Neuronal stem cell (in vitro differentiated cells): ENCODE data around the gene TEAD3.

Experiments used
- DNase-seq: peaks from one replicate; pipeline ENCODE4 v3.0.0-alpha.2; 2013; ENCODE audit warnings: low spot score
- H2AFZ ChIP-seq: one replicate; pipeline ENCODE4 v1.6.1; 2013; ENCODE audit warnings: mild to moderate bottlenecking, low read length, inconsistent platforms
- H2AK5ac ChIP-seq: 2 replicates; pipeline ENCODE4 v1.6.1; 2013; ENCODE audit warnings: low read depth, mild to moderate bottlenecking, inconsistent platforms, low read length, moderate library complexity, mixed read lengths
- H2BK120ac ChIP-seq: 2 replicates; pipeline ENCODE4 v1.6.1; 2013; ENCODE audit warnings: low read depth, mild to moderate bottlenecking, inconsistent platforms, low read length, moderate library complexity, mixed read lengths
- H2BK12ac ChIP-seq: one replicate; pipeline ENCODE4 v1.6.1; 2013; ENCODE audit warnings: low read length, inconsistent platforms
- H2BK15ac ChIP-seq: 2 replicates; pipeline ENCODE4 v1.6.1; 2013; ENCODE audit warnings: mild to moderate bottlenecking, low read length, inconsistent platforms, mixed read lengths
- H2BK5ac ChIP-seq: one replicate; pipeline ENCODE4 v1.6.1; 2013; ENCODE audit warnings: inconsistent platforms, mild to moderate bottlenecking, low read length, moderate library complexity
- H3K14ac ChIP-seq: one replicate; pipeline ENCODE4 v1.6.1; 2013; ENCODE audit warnings: low read length, inconsistent platforms
- H3K18ac ChIP-seq: 2 replicates; pipeline ENCODE4 v1.6.1; 2013; ENCODE audit warnings: low read length, inconsistent platforms
- H3K23ac ChIP-seq: 2 replicates; pipeline ENCODE4 v1.6.1; 2013; ENCODE audit warnings: low read depth, mild to moderate bottlenecking, mixed read lengths, low read length, inconsistent platforms; ENCODE audit not compliant: poor library complexity
- H3K27ac ChIP-seq: replicated peaks from 3 replicates; pipeline ENCODE4 v1.5.1; 2013; ENCODE audit warnings: low read length, inconsistent platforms
- H3K27me3 ChIP-seq, 3 experiments: 2 replicates each; pipeline ENCODE4 v1.6.1; 2013; ENCODE audit warnings: low read length in 3 of 3, mild to moderate bottlenecking in 2 of 3, inconsistent platforms in 1 of 3, low read depth in 1 of 3, mixed read lengths in 1 of 3, moderate library complexity in 1 of 3; ENCODE audit not compliant: control insufficient read depth in 3 of 3, insufficient read depth in 3 of 3
- H3K36me3 ChIP-seq, 2 donors: replicated peaks in 1 of 2; 2 replicates each; pipeline ENCODE4 v1.6.1; 2013; ENCODE audit warnings: low read length in 2 of 2; ENCODE audit not compliant: control insufficient read depth in 2 of 2, insufficient read depth in 2 of 2
- H3K4ac ChIP-seq: 2 replicates; pipeline ENCODE4 v1.6.1; 2013; ENCODE audit warnings: inconsistent platforms, mild to moderate bottlenecking, low read length, moderate library complexity
- H3K4me1 ChIP-seq, 2 donors: 1 replicate in 1 of 2; 2 replicates in 1 of 2; pipeline ENCODE4 v1.6.1; 2013; ENCODE audit warnings: low read length in 2 of 2, low read depth in 1 of 2; ENCODE audit not compliant: control insufficient read depth in 2 of 2, insufficient read depth in 1 of 2
- H3K4me2 ChIP-seq: one replicate; pipeline ENCODE4 v1.6.1; 2013; ENCODE audit warnings: mild to moderate bottlenecking, low read length, inconsistent platforms; ENCODE audit not compliant: insufficient read depth, poor library complexity, severe bottlenecking
- H3K4me3 ChIP-seq, 2 donors: 2 replicates each; pipeline ENCODE4 v1.5.1; 2013; ENCODE audit warnings: low read length in 2 of 2, mild to moderate bottlenecking in 2 of 2, inconsistent platforms in 1 of 2, moderate library complexity in 1 of 2
- H3K79me1 ChIP-seq: one replicate; pipeline ENCODE4 v1.6.1; 2013; ENCODE audit warnings: low read depth, mild to moderate bottlenecking, inconsistent platforms, low read length, moderate library complexity
- H3K9ac ChIP-seq: one replicate; pipeline ENCODE4 v1.6.1; 2013; ENCODE audit warnings: mild to moderate bottlenecking, low read depth, low read length, inconsistent platforms; ENCODE audit not compliant: poor library complexity
- H3K9me3 ChIP-seq, 2 donors: replicated peaks in 1 of 2; 2 replicates each; pipeline versions ENCODE3 to v1.6.1; 2013; ENCODE audit warnings: low read length in 2 of 2, mild to moderate bottlenecking in 2 of 2, inconsistent platforms in 1 of 2, low read depth in 1 of 2, mixed read lengths in 1 of 2, moderate library complexity in 1 of 2; ENCODE audit not compliant: control insufficient read depth in 2 of 2, insufficient read depth in 1 of 2
- H4K8ac ChIP-seq: one replicate; pipeline ENCODE4 v1.6.1; 2013; ENCODE audit warnings: low read depth, mild to moderate bottlenecking, inconsistent platforms, low read length, moderate library complexity
- H4K91ac ChIP-seq: one replicate; pipeline ENCODE4 v1.6.1; 2013; ENCODE audit warnings: low read length, low read depth, mild to moderate bottlenecking, inconsistent platforms; ENCODE audit not compliant: poor library complexity
- WGBS, 2 donors: extraction: QIAGEN DNeasy Blood & Tissue Kit; methylation state at CpG; one replicate each; pipeline ENCODE4 v1.1.7; 2013; ENCODE audit warnings: missing lambda C conversion rate in 2 of 2, mixed read lengths in 1 of 2; ENCODE audit not compliant: insufficient read length in 2 of 2, insufficient replicate concordance in 1 of 2; ENCODE audit errors: extremely low coverage in 2 of 2; 5-methylcytosine and 5-hydroxymethylcytosine counted together

The TEAD3 gene

GRCh38 chr6:35505999-35506412, 9.1 kb upstream of the TEAD3 start:
- Histone ChIP-seq H3K4me2 (no peak overlapping the region), H3K36me3 (no peaks in the 10 kb centered on the region), H4K91ac (no peak overlapping the region), H3K27ac (no peak overlapping the region), H2BK5ac (no peak overlapping the region), H3K27me3 (peaks cover 0 to 7% (median under 1%) of the 10 kb centered on the region in 3 experiments), H3K4ac (peak overlapping the region; percentile 93), H3K4me1 (peaks cover 13 to 21% of the 10 kb centered on the region in 2 donors), H2BK12ac (peak overlapping the region; percentile 78), H2BK120ac (peak overlapping the region; percentile 43), H3K14ac (peak overlapping the region; percentile 57), H2AK5ac (peak overlapping the region; percentile 9), H3K23ac (peak overlapping the region; percentile 70), H4K8ac (no peak overlapping the region), H3K18ac (peak overlapping the region; percentile 81), H2AFZ (peak overlapping the region; percentile 55), H3K4me3 (no peak overlapping the region), H3K9me3 (no peaks in the 10 kb centered on the region), H2BK15ac (peak overlapping the region; percentile 68), H3K9ac (no peak overlapping the region), H3K79me1 (no peaks in the 10 kb centered on the region)
- no peak for DNase-seq
- no CpG with 5 or more reads among the region's 21 CpGs for WGBS, 2 donors

DNA sequence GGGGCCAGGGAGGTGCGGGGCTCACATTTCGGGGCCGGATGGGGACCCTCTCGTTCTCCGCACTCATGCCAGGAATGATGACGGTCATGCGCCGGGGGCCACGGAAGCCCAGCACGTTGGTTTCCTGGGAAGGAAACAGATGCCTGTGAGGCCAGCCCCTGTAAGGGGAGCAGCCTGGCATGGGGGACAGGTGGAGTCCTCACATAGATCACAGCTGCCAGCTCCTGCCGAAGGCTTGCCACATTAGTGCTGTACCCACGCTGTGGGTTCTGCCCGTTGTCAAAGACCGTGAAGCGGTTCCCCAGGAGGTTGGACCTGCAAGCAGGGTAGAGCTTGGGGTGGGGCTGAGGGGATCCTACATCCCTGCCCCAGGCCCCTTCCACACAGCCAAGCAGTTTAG, 6.7 kb upstream of the TEAD3 start:
- H2AFZ ChIP-seq = no peak overlapping the region
- H3K14ac ChIP-seq = no peak overlapping the region
- no peak overlapping the region for H3K4ac ChIP-seq
- H3K4me3 ChIP-seq = no peak overlapping the region
- H3K36me3 ChIP-seq = no peaks in the 10 kb centered on the region
- H2BK5ac ChIP-seq = no peak overlapping the region
- no peak overlapping the region for H3K9ac ChIP-seq
- H3K27ac ChIP-seq = no peak overlapping the region
- H2BK120ac ChIP-seq = no peak overlapping the region
- H2AK5ac ChIP-seq = peak overlapping the region; percentile 40
- no peak for DNase-seq
- H3K4me2 ChIP-seq = no peak overlapping the region
- no peaks in the 10 kb centered on the region for H3K27me3 ChIP-seq
- no peak overlapping the region for H4K8ac ChIP-seq
- H3K4me1 ChIP-seq = peaks cover 13 to 15% of the 10 kb centered on the region in 2 donors
- no peak overlapping the region for H4K91ac ChIP-seq
- peak overlapping the region; percentile 29 for H3K23ac ChIP-seq
- H2BK15ac ChIP-seq = peak overlapping the region; percentile 4
- H3K18ac ChIP-seq = peak overlapping the region; percentile 58
- no peaks in the 10 kb centered on the region for H3K9me3 ChIP-seq
- WGBS, 2 donors = no CpG with 5 or more reads among the region's 15 CpGs
- H2BK12ac ChIP-seq = peak overlapping the region; percentile 52
- no peaks in the 10 kb centered on the region for H3K79me1 ChIP-seq

- H4K91ac ChIP-seq = no peak overlapping the region
- DNase-seq = no peak
- no CpG with 5 or more reads among the region's 2 CpGs for WGBS, 2 donors
These were observed 4.9 kb upstream of the TEAD3 start for GRCh38 chr6:35501784-35502183.

DNA sequence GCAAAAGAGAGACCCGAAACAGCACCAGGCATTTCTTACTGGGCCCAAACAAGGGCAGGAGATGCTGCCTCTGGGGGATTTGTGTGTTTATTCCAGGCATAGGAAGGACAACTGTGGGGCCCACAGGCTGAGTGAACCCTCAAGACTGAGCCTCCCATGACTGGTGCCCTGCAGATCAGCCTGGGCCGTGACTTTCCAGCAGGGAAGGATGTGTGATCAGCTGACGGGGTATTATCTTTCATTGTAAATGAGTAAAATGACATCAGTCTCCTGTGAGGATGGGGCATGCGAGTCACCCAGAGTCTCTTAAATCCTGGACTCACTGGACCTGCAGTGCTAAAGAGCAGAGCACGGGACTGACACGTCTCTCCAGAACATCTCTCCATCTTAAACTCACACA, 3.9 kb upstream of the TEAD3 start:
- no peak overlapping the region for H3K27ac ChIP-seq
- DNase-seq = no peak

More at GRCh38 chr6:35501784-35502183, 4.9 kb upstream of the TEAD3 start:
- Histone ChIP-seq H4K8ac (no peak overlapping the region), H2AFZ (no peak overlapping the region), H3K9ac (no peak overlapping the region), H2BK120ac (no peak overlapping the region), H3K23ac (no peak overlapping the region), H3K9me3 (no peaks in the 10 kb centered on the region), H3K27me3 (no peaks in the 10 kb centered on the region), H3K79me1 (no peaks in the 10 kb centered on the region), H2BK5ac (no peak overlapping the region), H2BK15ac (no peak overlapping the region), H3K4me2 (no peak overlapping the region), H3K18ac (no peak overlapping the region), H3K14ac (no peak overlapping the region), H2BK12ac (no peak overlapping the region), H3K36me3 (no peaks in the 10 kb centered on the region), H2AK5ac (no peak overlapping the region), H3K4me3 (no peak overlapping the region), H3K4ac (no peak overlapping the region), H3K27ac (no peak overlapping the region), H3K4me1 (peaks cover 14 to 17% of the 10 kb centered on the region in 2 donors)

More for the DNA sequence above, 3.9 kb upstream of the TEAD3 start:
- Histone ChIP-seq H4K8ac (no peak overlapping the region), H3K36me3 (no peaks in the 10 kb centered on the region), H2AK5ac (no peak overlapping the region), H4K91ac (no peak overlapping the region), H3K4me2 (no peak overlapping the region), H3K4ac (no peak overlapping the region), H3K23ac (no peak overlapping the region), H2BK5ac (no peak overlapping the region), H3K27me3 (no peaks in the 10 kb centered on the region), H3K4me1 (peaks cover 13 to 16% of the 10 kb centered on the region in 2 donors), H2BK12ac (no peak overlapping the region), H2BK120ac (no peak overlapping the region), H3K9me3 (no peaks in the 10 kb centered on the region), H2BK15ac (no peak overlapping the region), H3K18ac (no peak overlapping the region), H3K9ac (no peak overlapping the region), H3K4me3 (no peak overlapping the region), H3K79me1 (no peaks in the 10 kb centered on the region), H3K14ac (no peak overlapping the region), H2AFZ (peak overlapping the region; percentile 15)
- no CpG with 5 or more reads among the region's 6 CpGs for WGBS, 2 donors
